ENCODE measurements around the gene DDX10.

The DDX10 gene

GRCh38 chr11:108914211-108914610, 249.3 kb downstream of the DDX10 start:
- DNase-seq = no peak

- DNase-seq = no peak
Observed at GRCh38 chr11:108914981-108915380, 250.1 kb downstream of the DDX10 start.

- DNase-seq = no peak
Observed at GRCh38 chr11:108915666-108916065, 250.8 kb downstream of the DDX10 start.

- DNase-seq = no peak
Observed at GRCh38 chr11:108916290-108916689, 251.4 kb downstream of the DDX10 start.

GRCh38 chr11:108916935-108917334, 252.1 kb downstream of the DDX10 start:
- DNase-seq = no peak

- DNase-seq = no peak
Observed at GRCh38 chr11:108921211-108921610, 256.3 kb downstream of the DDX10 start.

- DNase-seq = no peak
Observed at GRCh38 chr11:108922241-108922640, 257.4 kb downstream of the DDX10 start.

- no peak for DNase-seq
Observed at GRCh38 chr11:108923413-108923812, 258.5 kb downstream of the DDX10 start.

- DNase-seq = no peak
Observed at GRCh38 chr11:108926171-108926840, 261.4 kb downstream of the DDX10 start.

- no peak for DNase-seq
Observed at GRCh38 chr11:108926841-108927577, 262.1 kb downstream of the DDX10 start.

GRCh38 chr11:108927791-108928545, 263.1 kb downstream of the DDX10 start:
- no peak for DNase-seq

- DNase-seq = no peak
Observed at GRCh38 chr11:108929241-108929640, 264.4 kb downstream of the DDX10 start.

GRCh38 chr11:108931168-108931567, 266.3 kb downstream of the DDX10 start:
- DNase-seq = no peak

GRCh38 chr11:108933630-108934029, 268.8 kb downstream of the DDX10 start:
- no peak for DNase-seq

- DNase-seq = no peak
Observed at GRCh38 chr11:108934289-108934688, 269.4 kb downstream of the DDX10 start.

GRCh38 chr11:108934696-108935095, 269.8 kb downstream of the DDX10 start:
- DNase-seq = no peak

- DNase-seq = no peak
Observed at GRCh38 chr11:108937746-108938145, 272.9 kb downstream of the DDX10 start.

GRCh38 chr11:108938604-108939003, 273.7 kb downstream of the DDX10 start:
- no peak for DNase-seq

GRCh38 chr11:108939135-108939534, 274.3 kb downstream of the DDX10 start:
- DNase-seq = no peak

- no peak for DNase-seq
Observed at GRCh38 chr11:108943853-108944252, 279.0 kb downstream of the DDX10 start.

GRCh38 chr11:108944471-108945178, 279.8 kb downstream of the DDX10 start:
- no peak for DNase-seq

GRCh38 chr11:108945341-108945740, 280.5 kb downstream of the DDX10 start:
- DNase-seq = no peak
